CD4-positive, alpha-beta T cell treated with Interleukin-6 at 100 ng/mL for 8 hours (primary cell): Measurements from ENCODE around the gene FCSK.

Source experiments
- DNase-seq: peaks from one replicate; pipeline ENCODE4 v3.0.0-alpha.2; 2020; ENCODE audit warnings: mixed read lengths, low spot score

FCSK gene

GRCh38 chr16:70480127-70481105, 26.0 kb downstream of the FCSK start:
- DNase-seq: no peak

DNA sequence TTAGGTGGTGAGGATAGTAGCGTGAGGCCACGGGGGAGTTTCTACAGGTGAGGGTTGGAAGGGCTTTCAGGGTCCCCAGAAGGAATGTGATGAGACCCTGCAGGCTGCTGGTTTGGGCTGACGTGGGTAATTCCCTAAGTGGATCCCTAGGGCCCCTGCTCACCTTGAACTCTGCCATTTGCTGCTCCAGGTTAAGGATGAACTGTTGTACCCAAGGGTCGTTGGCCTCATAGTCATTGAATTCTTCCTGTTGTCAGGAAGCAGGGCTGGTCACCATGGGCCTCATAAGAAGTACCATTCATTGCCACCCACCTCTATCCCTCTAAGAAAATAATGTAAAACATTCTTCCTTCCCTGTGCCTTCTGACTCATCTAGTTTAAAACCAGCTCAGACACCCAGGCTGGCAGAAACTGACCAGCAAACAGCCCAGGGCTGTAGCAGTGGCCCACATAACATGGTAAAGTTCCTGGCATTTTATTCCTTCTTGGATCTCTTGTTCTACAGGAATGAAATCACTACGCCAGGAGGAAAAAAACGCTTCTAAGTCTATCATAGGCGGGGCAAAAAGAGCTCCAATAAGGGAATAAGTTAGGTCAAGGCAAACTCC, 27.6 kb downstream of the FCSK start:
- DNase-seq: no peak

DNA sequence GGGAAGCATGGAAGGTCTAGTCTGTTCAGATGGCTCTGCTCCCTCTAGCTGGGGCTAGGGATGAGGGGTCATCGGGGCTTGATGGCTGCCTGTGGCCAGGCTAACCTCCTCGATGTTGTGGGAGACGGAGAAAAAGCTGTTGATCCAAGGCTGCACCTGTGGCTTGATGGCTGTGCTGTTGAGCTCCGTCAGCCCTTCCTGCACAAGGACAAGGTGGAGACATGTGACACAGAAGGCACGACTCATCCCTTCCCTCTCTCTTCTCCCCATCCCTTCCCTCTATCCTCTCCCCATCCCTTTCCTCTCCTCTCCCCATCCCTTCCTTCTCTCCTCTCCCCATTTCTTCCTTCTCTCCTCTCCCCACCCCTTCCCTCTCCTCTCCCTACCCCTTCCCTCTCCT, 28.2 kb downstream of the FCSK start:
- DNase-seq: no peak

DNA sequence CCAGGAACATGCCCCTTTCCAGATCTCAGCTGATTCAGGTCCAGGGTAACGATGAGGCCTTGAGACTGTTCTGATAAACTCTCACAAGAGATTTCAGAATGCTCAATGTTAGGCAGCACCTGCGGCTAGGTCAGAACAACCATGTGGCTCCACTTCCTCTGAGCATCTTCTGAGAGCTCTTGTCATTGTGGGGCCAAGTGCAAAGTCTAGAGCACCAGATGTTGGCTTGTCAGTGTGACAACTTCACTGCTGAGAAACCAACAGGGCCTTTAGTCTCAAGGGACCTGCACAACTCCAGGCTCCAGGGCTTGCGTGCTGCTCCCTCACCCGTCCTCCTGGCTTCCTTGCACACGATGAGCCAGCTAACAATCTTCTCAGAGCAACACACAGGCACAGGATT, 29.0 kb downstream of the FCSK start:
- no peak for DNase-seq

- DNase-seq: no peak
These were observed 30.5 kb downstream of the FCSK start for GRCh38 chr16:70484867-70485266.

DNA sequence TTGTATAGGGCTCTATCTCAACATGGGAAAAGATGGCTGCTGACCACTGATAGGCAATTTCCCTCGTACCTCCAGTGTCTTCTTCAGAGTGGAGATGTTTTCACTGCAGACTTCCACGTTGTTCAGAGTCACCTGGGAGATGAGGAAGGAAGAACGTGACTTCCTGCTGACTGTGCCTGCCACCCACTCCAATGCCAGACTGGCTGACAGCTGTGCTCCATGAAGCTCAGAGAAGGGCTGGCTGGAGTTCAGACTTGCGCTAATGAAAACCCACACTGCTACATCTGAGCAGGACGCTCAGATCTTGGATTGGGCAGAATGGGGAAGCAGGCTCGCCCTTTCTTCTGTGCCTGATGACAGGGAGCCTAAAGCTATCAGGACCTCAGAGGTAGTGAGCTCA, 35.9 kb downstream of the FCSK start:
- no peak for DNase-seq

DNA sequence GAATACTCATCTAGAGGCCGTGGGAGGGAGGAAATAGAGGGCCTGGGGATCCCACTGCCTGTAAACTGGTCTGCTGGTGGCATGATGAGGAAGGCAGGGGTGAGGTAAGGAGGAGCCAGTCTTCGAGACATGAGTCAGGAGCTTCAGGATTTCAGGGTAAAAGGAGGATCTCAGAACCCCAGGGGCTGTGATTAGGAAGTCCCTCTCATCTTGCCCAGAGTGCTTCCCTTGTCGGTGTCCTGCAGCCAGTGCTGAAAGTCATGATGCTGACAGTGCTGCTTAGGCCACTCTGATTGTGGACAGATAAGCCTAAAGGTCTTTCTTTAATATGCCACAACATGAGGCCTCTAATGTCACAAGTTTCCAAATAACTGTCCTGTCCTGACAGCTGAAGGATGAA, 39.4 kb downstream of the FCSK start:
- no peak for DNase-seq

GRCh38 chr16:70494202-70494770, 39.9 kb downstream of the FCSK start:
- DNase-seq: no peak

DNA sequence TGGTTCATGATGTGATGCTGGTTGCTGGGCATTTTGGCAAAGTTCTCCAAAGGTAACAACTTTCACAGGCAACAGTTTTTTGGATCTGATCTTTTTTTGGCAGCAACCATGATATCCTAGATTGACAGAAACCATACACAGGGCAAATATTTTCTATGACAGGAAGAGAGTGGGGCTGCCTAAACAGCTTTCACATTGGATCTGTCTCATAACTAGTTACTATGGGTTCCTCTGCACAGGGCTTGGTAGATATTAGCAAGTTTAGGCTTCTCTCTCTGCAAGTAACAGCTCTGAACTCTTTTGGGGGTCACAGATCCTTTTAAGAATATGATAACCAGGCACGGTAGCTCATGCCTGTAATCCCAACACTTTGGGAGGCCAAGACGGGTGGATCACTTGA, 40.4 kb downstream of the FCSK start:
- no peak for DNase-seq

DNA sequence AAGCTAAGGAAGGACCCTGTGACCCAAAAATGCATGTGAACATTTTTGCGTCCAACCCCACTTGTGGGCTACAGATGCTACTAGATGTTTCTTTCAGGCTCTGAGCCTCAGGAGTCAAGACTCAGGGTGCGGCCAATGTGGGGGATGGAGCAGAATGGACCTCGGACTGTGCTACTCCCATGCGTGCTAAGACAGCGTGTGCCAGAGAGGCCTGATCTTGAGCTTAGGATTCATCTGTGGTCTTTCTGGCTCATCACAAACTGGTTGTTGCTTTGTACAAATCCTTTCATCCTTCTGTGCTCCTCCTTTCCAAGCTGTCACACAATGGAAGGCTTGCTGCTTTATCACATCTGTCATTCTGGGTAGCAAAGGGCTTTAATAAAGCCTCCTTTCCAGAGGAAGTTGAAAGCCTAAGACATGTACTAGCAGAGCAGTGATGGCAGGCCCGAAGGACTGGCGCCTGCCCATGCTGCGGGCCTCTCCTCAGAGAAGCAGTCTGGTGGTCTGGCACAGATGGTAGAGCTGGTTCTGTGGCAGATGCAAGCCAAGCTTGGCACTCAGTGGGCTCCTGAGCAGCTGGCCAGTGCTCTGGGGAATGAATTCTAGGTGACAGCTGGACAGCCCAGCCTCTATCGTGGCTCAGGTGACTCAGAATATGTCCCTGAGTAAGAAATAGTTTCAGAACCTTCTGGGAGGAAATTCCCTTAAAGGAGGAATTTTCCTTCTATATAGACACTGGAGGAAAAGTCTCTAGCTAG, 41.2 kb downstream of the FCSK start:
- no peak for DNase-seq

DNA sequence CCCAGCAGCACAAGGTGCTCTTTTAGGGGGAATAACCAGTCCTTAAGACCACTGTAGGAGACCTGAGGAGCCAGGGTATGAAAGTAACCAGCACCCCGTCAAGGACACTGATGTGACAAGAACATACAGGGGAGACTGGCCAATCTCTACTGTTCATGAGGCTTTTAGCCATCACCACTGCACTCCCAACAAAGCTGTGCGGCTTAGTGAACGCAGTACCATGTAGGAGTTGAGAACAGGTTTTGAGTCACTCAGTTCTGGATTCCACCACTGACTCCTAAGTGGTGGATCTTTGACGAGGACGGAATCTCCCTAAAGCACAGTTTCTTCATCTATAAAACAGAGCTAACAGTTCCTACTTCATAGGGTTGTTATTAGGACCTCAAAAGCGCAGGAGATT, 42.1 kb downstream of the FCSK start:
- DNase-seq: no peak

GRCh38 chr16:70508752-70509151, 54.4 kb downstream of the FCSK start:
- peak; percentile 30 for DNase-seq

- no peak for DNase-seq
These were observed 55.8 kb downstream of the FCSK start for GRCh38 chr16:70510216-70510615.

DNA sequence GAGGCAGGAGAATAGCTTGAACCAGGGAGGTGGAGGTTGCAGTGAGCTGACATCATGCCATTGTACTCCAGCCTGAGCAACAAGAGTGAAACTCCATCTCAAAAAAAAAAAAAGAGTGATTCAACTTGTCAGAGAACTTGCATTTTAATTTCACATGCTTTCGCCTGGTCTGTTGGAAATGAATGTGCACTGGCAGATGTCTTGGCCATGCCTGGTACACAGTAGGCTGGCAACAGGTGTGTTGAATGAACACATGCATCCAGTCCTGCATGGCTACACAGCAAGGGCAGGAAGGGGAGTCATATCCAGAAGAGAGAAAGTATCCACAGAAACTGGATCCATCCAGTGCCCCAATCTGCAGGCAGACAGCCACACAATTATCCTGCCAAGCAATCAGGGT, 57.4 kb downstream of the FCSK start:
- no peak for DNase-seq

DNA sequence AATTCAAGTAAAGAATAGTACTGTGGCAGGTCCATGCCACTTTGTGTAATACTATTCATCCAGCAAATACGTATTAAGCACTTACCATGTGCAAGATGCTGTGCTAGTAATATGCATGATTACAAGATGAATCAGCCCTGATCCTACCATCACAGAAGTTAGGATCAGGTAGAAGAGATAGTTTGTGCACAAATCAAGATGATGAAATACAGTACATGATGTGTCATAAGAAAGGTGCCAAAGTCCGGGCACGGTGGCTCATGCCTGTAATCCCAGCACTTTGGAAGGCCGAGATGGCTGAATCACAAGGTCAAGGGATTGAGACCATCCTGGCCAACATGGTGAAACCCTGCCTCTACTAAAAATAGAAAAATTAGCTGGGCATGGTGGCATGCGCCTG, 58.1 kb downstream of the FCSK start:
- no peak for DNase-seq

DNA sequence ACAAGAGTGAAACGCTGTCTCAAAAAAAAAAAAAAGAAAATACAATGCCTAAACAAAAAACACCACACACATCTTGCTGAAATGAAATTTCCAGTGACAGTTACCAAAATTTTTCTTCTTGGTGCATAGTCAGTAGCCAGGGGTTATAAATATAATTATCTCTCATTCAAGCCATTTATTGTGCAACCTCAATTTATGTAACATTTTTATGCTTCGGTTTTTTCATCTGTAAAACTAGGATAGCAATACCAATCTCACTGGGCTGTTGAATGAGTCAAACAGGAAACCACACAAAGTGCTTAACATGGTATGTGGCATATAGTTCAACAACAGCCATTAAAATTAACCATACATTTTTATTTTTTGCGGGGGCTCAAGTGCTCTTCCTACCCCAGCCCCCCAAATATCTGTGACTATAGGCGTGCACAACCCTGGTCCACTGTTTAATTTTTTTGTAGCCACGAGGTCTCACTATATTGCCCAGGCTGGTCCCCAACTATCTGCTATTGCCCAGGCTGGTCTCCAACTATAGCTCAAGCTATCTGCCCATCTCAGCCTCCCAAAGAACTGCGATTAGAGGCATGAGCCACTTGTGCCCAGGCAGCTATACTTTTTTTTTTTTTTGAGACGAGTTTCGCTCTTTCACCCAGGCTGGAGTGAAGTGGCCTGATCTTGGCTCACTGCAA, 66.4 kb downstream of the FCSK start:
- peak; percentile 33 for DNase-seq

DNA sequence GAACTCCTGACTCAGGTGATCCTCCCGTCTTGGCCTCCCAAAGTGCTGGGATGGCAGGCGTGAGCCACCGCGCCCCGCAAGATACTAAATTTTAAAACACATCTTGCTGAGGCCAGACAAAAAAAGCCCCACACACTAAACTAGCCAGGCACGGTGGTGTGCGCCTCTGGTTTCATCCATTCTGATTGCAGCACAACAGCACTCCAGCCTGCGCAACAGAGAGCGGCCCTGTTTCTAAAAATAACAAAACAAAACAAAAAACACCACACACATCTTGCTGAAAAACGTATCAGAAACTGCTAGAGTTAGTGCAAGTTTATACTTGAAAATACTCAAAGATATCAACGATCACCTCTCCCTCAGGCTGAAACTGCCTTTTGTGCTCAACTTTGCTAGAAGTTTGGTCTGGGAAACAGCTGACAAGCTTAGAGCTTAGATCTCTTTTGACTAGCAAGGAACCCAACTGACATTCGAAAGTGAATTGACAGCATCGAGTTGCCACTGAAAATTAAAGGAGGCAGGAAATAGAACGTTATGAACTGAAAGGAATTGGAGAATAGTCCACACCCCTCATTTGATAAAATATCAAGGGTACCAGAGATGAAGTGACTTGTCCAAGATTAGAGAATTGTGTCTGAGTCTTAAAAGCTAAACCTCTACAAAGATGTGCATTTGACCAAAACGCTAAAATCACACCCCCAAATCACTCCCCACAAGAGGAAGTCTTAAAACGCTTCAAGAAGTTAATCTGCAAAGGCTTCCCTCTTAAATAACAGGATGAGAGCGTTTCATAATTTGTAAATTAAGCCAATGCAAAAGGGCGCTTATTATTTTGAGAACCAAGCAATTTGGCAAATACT, 68.1 kb downstream of the FCSK start:
- no peak for DNase-seq

DNA sequence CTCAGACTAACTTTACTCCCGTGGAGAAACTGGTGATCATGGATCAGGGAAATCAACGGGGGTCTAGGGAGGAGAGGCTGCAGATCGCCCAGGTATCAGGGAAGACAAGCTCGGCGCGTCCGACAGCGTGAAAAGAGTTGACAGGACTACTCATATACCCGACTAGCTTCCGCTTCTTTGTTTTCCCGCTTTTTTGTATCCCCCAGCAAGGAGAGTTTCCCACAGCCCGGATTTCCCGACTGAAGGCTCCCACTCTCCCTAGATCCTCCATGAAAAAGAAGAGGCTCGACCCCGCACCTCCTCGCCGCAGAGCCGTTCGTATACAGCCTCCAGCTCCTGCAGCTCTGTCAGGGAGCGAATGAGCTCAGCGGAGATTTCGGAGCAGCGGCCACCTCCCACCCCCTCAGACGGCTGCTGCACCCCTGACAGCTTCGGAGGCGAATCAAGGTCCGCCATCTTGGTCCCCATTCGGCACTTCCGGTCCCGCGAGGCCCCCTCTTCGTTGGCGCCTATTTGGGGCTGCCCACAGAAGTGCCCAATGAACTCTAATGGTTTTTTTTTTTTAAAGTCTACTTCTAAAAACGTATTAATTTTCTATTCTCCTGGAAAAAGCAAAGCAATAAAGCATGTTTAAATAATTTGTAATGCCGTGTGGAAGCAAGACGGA, 68.8 kb downstream of the FCSK start, which contains the start of gene COG4:
TSS of gene COG4 (minus strand) at position 479 of the 667 bp plus-strand sequence. CDS start at position 468, 11 bp downstream.
- peak; percentile 90 for DNase-seq

DNA sequence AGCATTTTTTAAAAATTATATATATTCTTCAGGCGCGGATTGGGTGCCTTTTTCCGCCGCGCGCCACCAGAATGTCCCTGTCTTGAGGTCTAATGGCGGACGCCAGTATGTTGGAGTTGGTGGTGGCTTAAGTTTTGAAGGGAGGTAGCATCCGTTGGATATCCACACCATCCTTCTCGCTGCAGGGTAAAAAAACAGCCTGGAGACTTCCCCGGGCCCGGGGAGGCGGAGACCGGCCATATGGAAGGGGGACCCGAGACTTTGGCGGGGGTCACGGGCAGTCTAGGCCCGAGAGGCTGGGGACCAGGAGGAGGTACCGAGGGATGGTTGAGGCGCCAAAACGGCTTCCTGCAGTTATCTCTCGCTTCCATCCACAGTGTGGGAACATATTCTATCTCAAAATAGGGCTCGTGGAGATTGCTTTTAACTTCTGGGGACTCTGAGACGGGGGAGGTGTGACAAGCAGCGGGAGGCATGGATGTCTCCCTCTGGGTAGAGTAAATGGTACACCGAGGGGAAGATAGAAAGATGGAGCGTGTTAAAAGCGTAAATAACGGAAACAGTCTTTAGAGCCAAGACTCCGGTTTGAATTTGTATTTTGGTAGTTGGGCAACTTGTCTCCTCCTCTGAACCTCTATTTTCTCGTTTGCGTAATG, 69.5 kb downstream of the FCSK start, which contains the start of gene SF3B3:
TSS of gene SF3B3 (plus strand) at position 74 of the 656 bp plus-strand sequence. CDS start 2,841 bp downstream, outside the sequence.
- no peak for DNase-seq
